SK-N-SH (cell line): ENCODE data around the gene GHR. TPM values are rescaled to one million over a fixed set of nuclear protein-coding genes. Genes with fewer than 3 reads are reported as not detected.

Source experiments
- CTCF ChIA-PET: fragments of 300-600, 350-600 bp; formaldehyde crosslinking; extraction: SDS; loops from one replicate; lab custom pipeline; 2021; lab: Yijun Ruan, JAX
- POLR2A ChIA-PET: fragments of 350-600 bp; sonication (Branson Sonifier 250); formaldehyde crosslinking; extraction: SDS; loops from one replicate; lab custom pipeline; 2020; ENCODE audit warnings: antibody characterized with exemption, inconsistent platforms; lab: Yijun Ruan, JAX
- DNase-seq: peaks from one replicate; pipeline ENCODE4 v3.0.0; 2012
- H2AFZ ChIP-seq: fragments of 200-600 bp; sonication (generic); 2 replicates; pipeline ENCODE4 v1.8.1; 2016; ENCODE audit warnings: antibody characterized with exemption, mild to moderate bottlenecking, low read depth
- H3F3A ChIP-seq: fragments of 200-600 bp; sonication (generic); replicated peaks from 2 replicates; pipeline ENCODE3; 2016; ENCODE audit warnings: antibody characterized with exemption, mild to moderate bottlenecking; ENCODE audit not compliant: insufficient read depth
- H3K27ac ChIP-seq, 2 experiments: fragments of 200-500 bp in 1 of 2; fragments of 200-600 bp in 1 of 2; sonication (Bioruptor generic) in 1 of 2; sonication (generic), shearing (Covaris generic) in 1 of 2; 2 replicates each; pipeline versions ENCODE4 v1.5.1 to v1.6.1; 2014 to 2016; ENCODE audit warnings: low read depth in 2 of 2, inconsistent platforms in 1 of 2, low read length in 1 of 2, mild to moderate bottlenecking in 1 of 2, mixed read lengths in 1 of 2
- H3K27me3 ChIP-seq: fragments of 200-600 bp; sonication (generic), shearing (Covaris generic); 2 replicates; pipeline ENCODE4 v1.6.1; 2016; ENCODE audit warnings: mixed run types; ENCODE audit not compliant: insufficient read depth
- H3K36me3 ChIP-seq, 2 experiments: fragments of 200-500 bp in 1 of 2; fragments of 200-600 bp in 1 of 2; sonication (Bioruptor generic) in 1 of 2; sonication (generic) in 1 of 2; replicated peaks in 1 of 2; 2 replicates each; pipeline versions ENCODE3 to v1.5.1; 2014 to 2016; ENCODE audit warnings: low read length in 1 of 2, mild to moderate bottlenecking in 1 of 2; ENCODE audit not compliant: insufficient read depth in 2 of 2, control insufficient read depth in 1 of 2
- H3K4me1 ChIP-seq, 2 experiments: fragments of 200-500 bp in 1 of 2; fragments of 200-600 bp in 1 of 2; sonication (Bioruptor generic) in 1 of 2; sonication (generic), shearing (Covaris generic) in 1 of 2; 2 replicates each; pipeline versions ENCODE4 v1.5.1 to v1.6.1; 2014 to 2016; ENCODE audit warnings: low read depth in 1 of 2, low read length in 1 of 2, mixed run types in 1 of 2; ENCODE audit not compliant: insufficient read depth in 2 of 2, control insufficient read depth in 1 of 2
- H3K4me2 ChIP-seq: fragments of 200-600 bp; sonication (generic), shearing (Covaris generic); 2 replicates; pipeline ENCODE4 v1.6.1; 2017; ENCODE audit warnings: mixed run types
- H3K4me3 ChIP-seq, 2 experiments: fragments of 200-500 bp in 1 of 2; fragments of 200-600 bp in 1 of 2; sonication (Bioruptor generic) in 1 of 2; sonication (generic), shearing (Covaris generic) in 1 of 2; 2 replicates each; pipeline versions ENCODE4 v1.5.1 to v1.8.1; 2014 to 2016; ENCODE audit warnings: low read depth in 2 of 2, inconsistent platforms in 1 of 2, low read length in 1 of 2, mild to moderate bottlenecking in 1 of 2, mixed read lengths in 1 of 2, moderate library complexity in 1 of 2
- H3K79me2 ChIP-seq: fragments of 200-600 bp; sonication (generic); 2 replicates; pipeline ENCODE4 v1.8.1; 2017; ENCODE audit warnings: mild to moderate bottlenecking; ENCODE audit not compliant: insufficient read depth
- H3K9ac ChIP-seq: fragments of 200-600 bp; sonication (generic); 2 replicates; pipeline ENCODE4 v1.6.1; 2017; ENCODE audit warnings: mixed run types
- H3K9me2 ChIP-seq: fragments of 200-600 bp; sonication (generic); 2 replicates; pipeline ENCODE4 v1.6.1; 2017; ENCODE audit warnings: mixed run types
- H3K9me3 ChIP-seq: fragments of 200-600 bp; sonication (generic); 2 replicates; pipeline ENCODE4 v1.6.1; 2017; ENCODE audit warnings: mixed run types, mild to moderate bottlenecking, moderate library complexity
- H4K20me1 ChIP-seq: fragments of 200-600 bp; sonication (generic); 2 replicates; pipeline ENCODE4 v1.6.1; 2017; ENCODE audit warnings: mild to moderate bottlenecking, mixed run types; ENCODE audit not compliant: insufficient read depth
- ELF1 ChIP-seq: IDR thresholded peaks from 2 replicates; pipeline ENCODE4 v1.4.0; 2012
- EP300 ChIP-seq, 2 experiments: IDR thresholded peaks; 2 replicates each; pipeline versions ENCODE4 v1.4.0 to v1.6.1; 2012; ENCODE audit warnings: borderline replicate concordance in 1 of 2, low read depth in 1 of 2, low read length in 1 of 2
- FOSL2 ChIP-seq: IDR thresholded peaks from 2 replicates; pipeline ENCODE4 v1.4.0; 2012; ENCODE audit warnings: low read depth, mild to moderate bottlenecking, moderate library complexity, borderline replicate concordance
- FOXJ3 ChIP-seq: sonication (generic); formaldehyde crosslinking; IDR thresholded peaks from 2 replicates; pipeline ENCODE4 v1.5.1; 2020; ENCODE audit warnings: mild to moderate bottlenecking, missing genetic modification reagents
- FOXM1 ChIP-seq: IDR thresholded peaks from 2 replicates; pipeline ENCODE4 v1.4.0; 2012; ENCODE audit warnings: low read depth, mild to moderate bottlenecking
- MEF2A ChIP-seq: IDR thresholded peaks from 2 replicates; pipeline ENCODE4 v1.4.0; 2012; ENCODE audit warnings: low read depth, borderline replicate concordance
- NRF1 ChIP-seq: IDR thresholded peaks from 2 replicates; pipeline ENCODE4 v1.6.1; 2012; ENCODE audit warnings: low read depth, mild to moderate bottlenecking, low read length
- RXRA ChIP-seq: IDR thresholded peaks from 2 replicates; pipeline ENCODE4 v1.4.0; 2012; ENCODE audit warnings: low read depth, mild to moderate bottlenecking, borderline replicate concordance
- SMC3 ChIP-seq: IDR thresholded peaks from 2 replicates; pipeline ENCODE4 v1.6.1; 2012; ENCODE audit warnings: low read depth, low read length, improper control_type of control experiment
- TCF12 ChIP-seq: IDR thresholded peaks from 2 replicates; pipeline ENCODE4 v1.4.0; 2012
- WGBS: methylation state at CpG from one replicate; pipeline ENCODE4 v1.1.6; 2017; ENCODE audit warnings: low lambda C conversion rate; 5-methylcytosine and 5-hydroxymethylcytosine counted together
- polyA plus RNA-seq, 3 experiments: library from polyadenylated mRNA; depleted of rRNA; stranded (reverse); fragments of >200 nt; gene quantifications; 2 replicates each; pipeline ENCODE4 v1.2.3, GENCODE V29; 2012
- TF ChIP-seq, protein P1 (sequence below): IDR thresholded peaks from 2 replicates; pipeline ENCODE4 v1.4.0; 2012; ENCODE audit warnings: low read depth
- TF ChIP-seq, protein P2 (sequence below): IDR thresholded peaks from 2 replicates; pipeline ENCODE4 v1.4.0; 2012; ENCODE audit warnings: low read depth, borderline replicate concordance
- TF ChIP-seq, protein P3 (sequence below): IDR thresholded peaks from 2 replicates; pipeline ENCODE4; 2012
- TF ChIP-seq, protein P4 (sequence below): fragments of 150-350 bp; IDR thresholded peaks from 2 replicates; pipeline ENCODE4 v1.6.1; 2016; ENCODE audit warnings: mild to moderate bottlenecking, low read depth, low read length
- TF ChIP-seq, protein P5 (sequence below): fragments of 200-600 bp; sonication (generic); IDR thresholded peaks from 2 replicates; pipeline ENCODE4 v1.6.1; 2017; ENCODE audit warnings: antibody characterized with exemption, mild to moderate bottlenecking, moderate library complexity
- TF ChIP-seq, protein P6 (sequence below): IDR thresholded peaks from 2 replicates; pipeline ENCODE4 v1.4.0; 2012; ENCODE audit warnings: low read depth, borderline replicate concordance

The GHR gene
- polyA plus RNA-seq, 1 of the 3 experiments (the other 2 are of a cell fraction) = 0.03 TPM

DNA sequence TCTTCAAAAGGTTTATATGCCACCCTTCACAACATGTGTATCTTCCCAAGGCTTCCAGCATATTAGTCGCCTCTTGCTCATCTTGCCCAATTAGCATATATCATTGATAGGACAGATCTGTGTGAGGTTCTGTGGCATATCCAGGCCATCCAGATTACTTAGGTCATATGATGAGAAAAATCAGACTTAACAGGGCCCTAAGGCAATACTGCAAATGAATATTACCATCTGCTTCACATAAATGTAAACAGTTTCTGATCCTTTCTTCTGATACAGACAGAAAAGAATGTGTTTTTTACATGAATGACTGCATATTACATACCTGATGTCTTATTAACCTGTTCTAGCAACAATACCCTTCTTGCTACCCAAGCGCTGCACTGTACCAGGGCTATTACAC, 41.3 kb upstream of the GHR start:
- Histone ChIP-seq H2AFZ (no peak overlapping the region), H3K4me3 (no peak overlapping the region), H3K27me3 (no peaks in the 10 kb centered on the region), H3K36me3 (no peaks in the 10 kb centered on the region), H3F3A (no peaks in the 10 kb centered on the region), H3K9me3 (no peaks in the 10 kb centered on the region), H3K4me1 (no peaks in the 10 kb centered on the region), H3K4me2 (no peak overlapping the region), H3K27ac (no peak overlapping the region), H4K20me1 (no peaks in the 10 kb centered on the region), H3K79me2 (no peaks in the 10 kb centered on the region), H3K9ac (no peak overlapping the region), H3K9me2 (no peaks in the 10 kb centered on the region)
- WGBS = 4% methylated on average over 2 of the region's 2 CpGs
- no peak for DNase-seq
- POLR2A ChIA-PET = no interaction called here
- CTCF ChIA-PET = no interaction called here
- TF ChIP-seq, protein P1, sequence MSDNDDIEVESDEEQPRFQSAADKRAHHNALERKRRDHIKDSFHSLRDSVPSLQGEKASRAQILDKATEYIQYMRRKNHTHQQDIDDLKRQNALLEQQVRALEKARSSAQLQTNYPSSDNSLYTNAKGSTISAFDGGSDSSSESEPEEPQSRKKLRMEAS = no peak
- TF ChIP-seq EP300 (IDR thresholded peaks at IDR 0.05; ENCODE audit: borderline replicate concordance in 1 of 2, low read depth in 1 of 2, low read length in 1 of 2) (no peak), MEF2A (no peak), ELF1 (no peak), FOSL2 (no peak), SMC3 (no peak), FOXM1 (no peak), TCF12 (no peak), FOXJ3 (CRISPR knock-in tag) (no peak), NRF1 (no peak), RXRA (no peak)
- TF ChIP-seq, protein P2, sequence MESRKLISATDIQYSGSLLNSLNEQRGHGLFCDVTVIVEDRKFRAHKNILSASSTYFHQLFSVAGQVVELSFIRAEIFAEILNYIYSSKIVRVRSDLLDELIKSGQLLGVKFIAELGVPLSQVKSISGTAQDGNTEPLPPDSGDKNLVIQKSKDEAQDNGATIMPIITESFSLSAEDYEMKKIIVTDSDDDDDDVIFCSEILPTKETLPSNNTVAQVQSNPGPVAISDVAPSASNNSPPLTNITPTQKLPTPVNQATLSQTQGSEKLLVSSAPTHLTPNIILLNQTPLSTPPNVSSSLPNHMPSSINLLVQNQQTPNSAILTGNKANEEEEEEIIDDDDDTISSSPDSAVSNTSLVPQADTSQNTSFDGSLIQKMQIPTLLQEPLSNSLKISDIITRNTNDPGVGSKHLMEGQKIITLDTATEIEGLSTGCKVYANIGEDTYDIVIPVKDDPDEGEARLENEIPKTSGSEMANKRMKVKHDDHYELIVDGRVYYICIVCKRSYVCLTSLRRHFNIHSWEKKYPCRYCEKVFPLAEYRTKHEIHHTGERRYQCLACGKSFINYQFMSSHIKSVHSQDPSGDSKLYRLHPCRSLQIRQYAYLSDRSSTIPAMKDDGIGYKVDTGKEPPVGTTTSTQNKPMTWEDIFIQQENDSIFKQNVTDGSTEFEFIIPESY = no peak
- TF ChIP-seq, protein P3, sequence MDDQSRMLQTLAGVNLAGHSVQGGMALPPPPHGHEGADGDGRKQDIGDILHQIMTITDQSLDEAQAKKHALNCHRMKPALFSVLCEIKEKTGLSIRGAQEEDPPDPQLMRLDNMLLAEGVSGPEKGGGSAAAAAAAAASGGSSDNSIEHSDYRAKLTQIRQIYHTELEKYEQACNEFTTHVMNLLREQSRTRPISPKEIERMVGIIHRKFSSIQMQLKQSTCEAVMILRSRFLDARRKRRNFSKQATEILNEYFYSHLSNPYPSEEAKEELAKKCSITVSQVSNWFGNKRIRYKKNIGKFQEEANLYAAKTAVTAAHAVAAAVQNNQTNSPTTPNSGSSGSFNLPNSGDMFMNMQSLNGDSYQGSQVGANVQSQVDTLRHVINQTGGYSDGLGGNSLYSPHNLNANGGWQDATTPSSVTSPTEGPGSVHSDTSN = no peak
- TF ChIP-seq, protein P4, sequence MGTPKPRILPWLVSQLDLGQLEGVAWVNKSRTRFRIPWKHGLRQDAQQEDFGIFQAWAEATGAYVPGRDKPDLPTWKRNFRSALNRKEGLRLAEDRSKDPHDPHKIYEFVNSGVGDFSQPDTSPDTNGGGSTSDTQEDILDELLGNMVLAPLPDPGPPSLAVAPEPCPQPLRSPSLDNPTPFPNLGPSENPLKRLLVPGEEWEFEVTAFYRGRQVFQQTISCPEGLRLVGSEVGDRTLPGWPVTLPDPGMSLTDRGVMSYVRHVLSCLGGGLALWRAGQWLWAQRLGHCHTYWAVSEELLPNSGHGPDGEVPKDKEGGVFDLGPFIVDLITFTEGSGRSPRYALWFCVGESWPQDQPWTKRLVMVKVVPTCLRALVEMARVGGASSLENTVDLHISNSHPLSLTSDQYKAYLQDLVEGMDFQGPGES = no peak
- TF ChIP-seq, protein P5, sequence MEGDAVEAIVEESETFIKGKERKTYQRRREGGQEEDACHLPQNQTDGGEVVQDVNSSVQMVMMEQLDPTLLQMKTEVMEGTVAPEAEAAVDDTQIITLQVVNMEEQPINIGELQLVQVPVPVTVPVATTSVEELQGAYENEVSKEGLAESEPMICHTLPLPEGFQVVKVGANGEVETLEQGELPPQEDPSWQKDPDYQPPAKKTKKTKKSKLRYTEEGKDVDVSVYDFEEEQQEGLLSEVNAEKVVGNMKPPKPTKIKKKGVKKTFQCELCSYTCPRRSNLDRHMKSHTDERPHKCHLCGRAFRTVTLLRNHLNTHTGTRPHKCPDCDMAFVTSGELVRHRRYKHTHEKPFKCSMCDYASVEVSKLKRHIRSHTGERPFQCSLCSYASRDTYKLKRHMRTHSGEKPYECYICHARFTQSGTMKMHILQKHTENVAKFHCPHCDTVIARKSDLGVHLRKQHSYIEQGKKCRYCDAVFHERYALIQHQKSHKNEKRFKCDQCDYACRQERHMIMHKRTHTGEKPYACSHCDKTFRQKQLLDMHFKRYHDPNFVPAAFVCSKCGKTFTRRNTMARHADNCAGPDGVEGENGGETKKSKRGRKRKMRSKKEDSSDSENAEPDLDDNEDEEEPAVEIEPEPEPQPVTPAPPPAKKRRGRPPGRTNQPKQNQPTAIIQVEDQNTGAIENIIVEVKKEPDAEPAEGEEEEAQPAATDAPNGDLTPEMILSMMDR = no peak
- TF ChIP-seq, protein P6, sequence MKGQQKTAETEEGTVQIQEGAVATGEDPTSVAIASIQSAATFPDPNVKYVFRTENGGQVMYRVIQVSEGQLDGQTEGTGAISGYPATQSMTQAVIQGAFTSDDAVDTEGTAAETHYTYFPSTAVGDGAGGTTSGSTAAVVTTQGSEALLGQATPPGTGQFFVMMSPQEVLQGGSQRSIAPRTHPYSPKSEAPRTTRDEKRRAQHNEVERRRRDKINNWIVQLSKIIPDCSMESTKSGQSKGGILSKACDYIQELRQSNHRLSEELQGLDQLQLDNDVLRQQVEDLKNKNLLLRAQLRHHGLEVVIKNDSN = no peak
